Fibroblast of skin of abdomen (primary cell): Measurements from ENCODE around the gene OR10A4. TPM values are rescaled to one million over a fixed set of nuclear protein-coding genes. Genes with fewer than 3 reads are reported as not detected.
A peak's percentile ranks its signal among the peaks of the same experiment; 100 is the strongest.
"Not testable (repeated sequence)": the region's sequence is repeated elsewhere in the genome, so short reads cannot be mapped to it uniquely, and the experiment has no call there.

Source experiments
- DNase-seq: peaks from one replicate; pipeline ENCODE4 v3.0.0-alpha.2; 2013
- polyA plus RNA-seq, 2 experiments: library from polyadenylated mRNA; unstranded; fragments of 120-200 nt; gene quantifications; one replicate each; pipeline ENCODE4 v1.2.1, GENCODE V29; 2013; ENCODE audit not compliant: insufficient read length in 2 of 2

Gene OR10A4, protein sequence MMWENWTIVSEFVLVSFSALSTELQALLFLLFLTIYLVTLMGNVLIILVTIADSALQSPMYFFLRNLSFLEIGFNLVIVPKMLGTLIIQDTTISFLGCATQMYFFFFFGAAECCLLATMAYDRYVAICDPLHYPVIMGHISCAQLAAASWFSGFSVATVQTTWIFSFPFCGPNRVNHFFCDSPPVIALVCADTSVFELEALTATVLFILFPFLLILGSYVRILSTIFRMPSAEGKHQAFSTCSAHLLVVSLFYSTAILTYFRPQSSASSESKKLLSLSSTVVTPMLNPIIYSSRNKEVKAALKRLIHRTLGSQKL
- not detected for polyA plus RNA-seq (2013, experiment 1 of 2; ENCODE audit: insufficient read length)
- not detected for polyA plus RNA-seq (2013, experiment 2 of 2; ENCODE audit: insufficient read length)

DNA sequence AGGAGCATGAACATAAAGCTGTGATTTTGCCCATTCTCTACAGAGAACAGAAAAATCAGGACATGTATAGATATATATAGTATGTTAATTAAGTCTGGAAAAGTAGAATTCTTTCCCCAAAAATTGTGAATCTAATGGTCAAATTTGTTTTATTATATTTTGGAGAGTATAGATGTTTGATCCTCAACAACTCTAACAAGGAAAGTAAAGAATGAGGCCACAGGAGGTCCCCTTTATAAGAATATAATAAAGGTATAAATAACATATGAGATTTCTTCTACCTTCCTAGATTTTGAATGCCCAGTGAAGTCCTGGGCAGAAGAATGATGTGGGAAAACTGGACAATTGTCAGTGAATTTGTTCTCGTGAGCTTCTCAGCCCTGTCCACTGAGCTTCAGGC is at the start of gene OR10A4:
OR10A4 (plus strand) TSS at position 301 of the 400 bp plus-strand sequence; CDS start at position 324, 23 bp downstream.
- no peak for DNase-seq

DNA sequence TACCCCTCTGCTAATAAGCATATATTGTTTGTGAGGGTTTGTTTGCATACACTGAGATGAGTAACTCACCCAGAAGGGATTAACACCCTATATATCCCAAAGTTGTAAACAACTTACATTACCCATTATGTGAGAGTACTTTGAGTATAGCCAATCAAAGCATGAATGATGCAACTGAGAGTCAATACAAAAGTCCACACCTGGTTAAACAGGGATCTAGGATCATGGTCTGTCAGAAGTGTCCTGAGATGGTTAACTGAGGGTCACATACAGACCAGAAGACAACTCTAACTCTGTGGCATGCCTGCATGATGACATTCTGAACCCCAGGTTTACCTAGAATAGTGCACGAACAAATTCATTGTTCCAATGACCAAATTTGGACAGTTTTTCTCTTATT is 48.3 kb upstream of the OR10A4 start:
- no peak for DNase-seq

DNA sequence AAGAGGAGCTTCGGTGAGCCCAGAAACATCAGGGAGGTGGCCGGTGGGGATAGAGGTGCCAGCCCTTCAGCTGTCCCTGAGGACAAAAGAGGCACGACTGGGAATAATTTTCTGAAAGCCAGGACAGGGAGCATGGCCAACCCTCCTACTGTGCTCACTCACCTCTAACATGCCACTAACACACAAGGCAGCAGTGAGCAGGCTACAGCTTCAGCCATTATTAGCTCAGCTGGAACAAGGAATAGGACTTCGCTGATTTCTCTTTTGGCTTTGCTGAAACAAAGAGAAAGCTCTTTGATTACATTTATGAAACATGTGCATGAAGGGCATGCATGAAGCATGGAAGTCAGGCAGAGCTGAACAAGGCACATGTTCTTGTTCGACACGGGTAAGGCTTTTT is 43.1 kb upstream of the OR10A4 start:
- DNase-seq: no peak

DNA sequence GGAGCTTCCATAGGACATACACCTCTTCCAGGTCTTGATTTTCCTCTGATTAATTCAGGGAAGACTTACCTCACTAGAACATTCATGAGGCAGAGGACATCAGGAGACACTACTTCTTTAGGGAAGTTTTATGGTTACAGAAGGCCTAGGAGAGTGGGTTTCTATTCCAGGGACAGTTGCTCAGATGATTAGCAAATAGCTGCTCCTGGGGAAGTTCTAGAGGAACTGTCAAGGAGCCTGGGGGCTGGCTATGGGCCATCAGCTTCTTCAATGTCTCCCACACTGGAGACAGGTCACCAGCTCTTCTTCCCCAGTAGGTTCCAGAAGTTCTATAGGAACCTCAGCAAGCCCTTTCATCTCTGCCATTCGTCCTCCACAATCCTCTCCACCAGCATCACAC is 42.4 kb upstream of the OR10A4 start:
- DNase-seq: no peak

DNA sequence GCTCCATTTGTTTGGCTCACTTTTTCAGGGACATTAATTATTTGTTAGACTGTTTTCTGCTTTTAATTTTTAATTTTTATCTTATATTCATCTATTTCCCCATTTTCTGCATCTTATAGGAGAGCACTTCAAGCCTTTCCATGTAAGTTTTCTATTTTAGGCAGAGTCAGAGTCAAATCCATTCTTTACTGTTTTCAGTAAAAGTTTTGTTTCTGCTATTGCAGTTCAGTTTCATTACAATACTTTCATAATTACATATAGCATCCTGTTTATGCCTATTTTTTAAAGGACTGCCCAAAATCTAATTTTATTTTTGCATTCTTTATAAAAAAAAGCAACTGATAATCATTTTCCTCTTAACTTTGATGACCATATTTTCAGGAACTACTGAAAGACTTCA is 34.7 kb upstream of the OR10A4 start:
- DNase-seq: no peak

DNA sequence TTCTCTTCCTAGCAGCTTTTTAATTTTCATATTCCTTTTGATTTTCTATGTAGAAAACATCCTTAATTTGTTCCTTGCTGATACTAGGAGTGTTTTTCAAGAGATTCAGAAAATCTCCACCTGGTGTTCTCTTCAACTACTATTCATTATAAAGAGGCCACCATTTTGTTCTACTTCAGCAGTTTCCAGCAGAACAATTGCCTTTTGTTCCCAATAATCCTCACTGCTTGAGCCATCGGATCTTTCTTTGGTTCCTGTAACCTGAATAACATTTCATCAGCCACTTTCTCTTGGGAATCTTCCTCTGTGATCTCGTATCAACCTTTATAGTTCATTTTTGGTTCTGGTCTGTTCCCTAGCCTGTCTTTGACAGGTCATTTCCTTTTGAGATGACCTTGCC is 32.8 kb upstream of the OR10A4 start:
- no peak for DNase-seq

DNA sequence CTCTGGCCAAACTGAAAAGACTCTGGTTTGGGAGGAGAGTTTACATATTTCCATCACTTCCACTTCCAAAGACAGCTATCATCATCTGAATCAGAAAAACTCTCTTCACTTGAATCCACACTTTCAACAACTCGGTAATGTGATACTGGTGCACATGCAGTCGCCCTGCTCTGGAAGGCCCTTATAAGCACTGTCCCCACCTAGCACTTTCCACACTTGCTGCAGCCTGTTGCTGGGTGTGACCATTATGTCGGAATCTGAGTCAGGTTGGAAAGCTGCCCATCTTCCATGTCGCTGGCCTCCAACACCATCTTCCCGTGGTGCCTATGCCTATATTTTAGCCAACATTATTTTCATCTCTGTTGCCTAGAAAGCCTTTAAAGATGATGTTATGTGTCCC is 32.1 kb upstream of the OR10A4 start:
- no peak for DNase-seq

DNA sequence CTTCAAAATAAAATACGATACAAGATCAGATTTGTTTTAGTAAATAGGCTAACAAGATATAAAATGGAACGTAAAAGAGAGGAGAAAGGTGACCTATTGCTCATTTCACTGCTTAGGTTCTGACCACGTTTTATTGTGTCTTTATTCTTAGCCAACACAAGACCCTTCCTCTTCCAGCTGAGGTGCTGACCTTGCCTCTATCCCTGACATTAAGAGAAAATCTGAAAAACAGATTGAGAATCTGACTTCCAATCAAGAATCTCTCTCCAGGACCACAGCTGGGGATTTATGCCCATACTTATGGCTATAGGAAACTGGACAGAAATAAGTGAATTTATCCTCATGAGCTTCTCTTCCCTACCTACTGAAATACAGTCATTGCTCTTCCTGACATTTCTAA is 31.0 kb upstream of the OR10A4 start, which contains the start of gene OR10A5:
OR10A5 (plus strand) TSS at position 301 of the 400 bp plus-strand sequence; CDS start at position 301, 0 bp downstream.
- DNase-seq: no peak

DNA sequence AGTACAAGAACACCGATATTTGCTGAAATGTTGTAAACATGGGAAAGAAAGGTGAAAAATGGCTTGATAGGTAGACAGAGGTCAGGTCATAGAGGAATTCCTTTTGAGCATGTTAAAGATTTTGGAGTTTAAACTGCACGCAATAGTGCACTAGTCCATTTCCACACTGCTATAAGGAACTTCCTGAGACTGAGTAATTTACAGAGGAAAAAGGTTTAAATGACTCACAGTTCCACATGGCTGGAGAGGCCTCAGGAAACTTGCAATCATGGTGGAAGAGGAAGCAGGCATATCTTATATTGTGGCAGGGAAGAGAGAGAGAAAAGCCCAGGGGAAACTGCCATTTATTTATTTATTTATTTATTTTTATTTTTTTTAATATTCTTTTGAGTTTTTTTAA is 25.9 kb upstream of the OR10A4 start:
- DNase-seq: no peak

DNA sequence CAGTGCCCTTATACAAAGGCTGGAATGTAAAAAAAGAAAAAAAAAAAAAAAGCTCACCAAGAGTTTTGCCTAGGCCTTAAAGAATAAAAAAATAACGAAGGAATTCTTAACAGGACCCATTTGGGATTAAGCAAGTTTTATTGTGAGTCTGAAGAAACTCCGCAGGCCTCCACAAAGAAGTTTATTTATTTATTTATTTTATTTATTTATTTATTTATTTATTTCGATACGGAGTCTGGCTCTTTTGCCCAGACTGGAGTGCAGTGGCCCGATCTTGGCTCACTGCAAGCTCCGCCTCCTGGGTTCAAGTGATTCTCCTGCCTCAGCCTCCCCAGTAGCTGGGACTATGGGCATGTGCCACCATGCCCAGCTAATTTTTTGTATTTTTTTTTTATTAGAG is 21.6 kb upstream of the OR10A4 start:
- not testable (repeated sequence) for DNase-seq

DNA sequence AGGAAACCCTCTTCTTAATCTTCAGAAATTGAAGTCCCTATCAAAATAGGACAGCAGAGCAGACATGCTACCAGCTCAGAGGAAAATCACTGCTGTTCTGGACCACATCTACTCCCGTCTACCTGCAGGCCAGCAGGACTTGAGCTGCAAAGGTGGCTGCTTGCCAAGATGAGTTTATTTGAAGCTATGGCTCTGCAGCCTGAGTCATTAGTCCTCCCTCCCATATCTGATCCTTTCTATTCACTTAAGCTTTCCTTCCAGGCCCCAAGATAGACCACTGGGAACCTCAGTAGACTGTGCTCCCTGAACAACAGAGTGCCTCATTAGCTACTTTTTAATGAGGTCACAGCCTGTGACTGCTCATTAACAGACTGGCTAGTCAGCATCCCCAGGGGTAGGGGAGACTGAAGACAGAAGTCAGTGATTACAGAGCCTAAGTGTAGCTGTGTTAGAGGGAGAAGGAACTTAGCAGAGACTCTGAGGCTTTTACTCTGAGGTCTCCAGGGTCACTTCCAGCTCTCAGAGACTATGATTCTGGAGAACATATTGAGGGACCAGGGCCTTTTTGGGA is 20.4 kb upstream of the OR10A4 start:
- DNase-seq: peak; percentile 15

DNA sequence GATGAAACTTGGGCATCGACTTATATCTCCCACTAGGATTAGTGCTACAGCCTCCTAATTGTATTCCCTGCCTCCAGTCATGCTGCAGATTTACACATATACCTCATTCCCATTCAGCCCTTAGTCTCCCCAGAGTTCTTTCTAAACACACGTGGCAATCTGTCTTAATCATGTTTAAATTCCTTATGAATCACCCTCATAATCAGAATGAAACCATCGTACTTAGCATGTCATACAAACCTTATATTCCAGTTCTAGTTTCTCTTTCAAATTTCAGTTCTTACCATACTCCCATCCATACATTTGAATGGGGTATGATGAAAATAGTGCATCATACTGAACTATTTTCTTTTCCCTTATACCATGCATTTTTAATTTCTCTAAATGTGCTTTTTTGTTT is 19.6 kb upstream of the OR10A4 start:
- no peak for DNase-seq

DNA sequence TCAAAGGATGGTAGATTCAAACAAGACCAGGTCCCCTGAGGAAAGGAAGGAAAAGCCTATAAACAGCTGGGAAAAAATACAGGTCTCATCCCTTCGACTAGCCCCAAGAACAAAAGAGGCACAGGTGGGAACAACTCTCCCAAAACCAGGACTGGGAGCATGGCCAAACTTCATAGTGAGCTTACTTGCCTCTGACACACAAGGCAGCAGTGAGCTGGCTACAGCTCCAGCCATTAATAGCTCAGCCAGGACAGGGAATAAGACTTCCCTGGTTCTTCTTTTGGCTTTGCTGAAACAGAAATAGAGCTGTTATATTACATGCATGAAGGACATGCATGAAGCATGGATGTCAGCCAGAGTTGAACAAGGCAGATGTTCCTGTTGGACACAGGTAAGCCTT is 13.5 kb upstream of the OR10A4 start, which contains the start of gene OR10A2:
OR10A2 (plus strand) TSS at position 97 of the 400 bp plus-strand sequence. CDS start 6,698 bp downstream, outside the sequence.
- no peak for DNase-seq

DNA sequence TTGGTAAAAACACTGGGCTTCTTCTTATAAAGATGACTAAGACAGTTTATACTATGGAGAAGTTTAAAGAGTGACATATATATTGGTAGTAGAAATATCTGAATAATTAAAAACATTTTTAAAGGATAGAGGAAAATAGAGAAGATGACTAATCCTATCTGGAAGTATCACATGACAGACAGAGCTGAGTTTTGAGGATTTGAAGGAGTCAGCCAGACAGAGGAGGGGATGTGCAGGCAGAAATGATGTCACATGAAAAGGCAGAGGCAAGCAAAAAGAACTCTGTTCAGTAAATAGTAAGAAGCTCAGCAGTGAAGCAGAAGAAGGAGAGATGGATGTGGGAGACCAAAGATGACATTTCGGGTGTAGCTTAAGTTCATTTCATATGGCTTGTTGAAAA is 12.0 kb upstream of the OR10A4 start:
- DNase-seq: peak; percentile 29

DNA sequence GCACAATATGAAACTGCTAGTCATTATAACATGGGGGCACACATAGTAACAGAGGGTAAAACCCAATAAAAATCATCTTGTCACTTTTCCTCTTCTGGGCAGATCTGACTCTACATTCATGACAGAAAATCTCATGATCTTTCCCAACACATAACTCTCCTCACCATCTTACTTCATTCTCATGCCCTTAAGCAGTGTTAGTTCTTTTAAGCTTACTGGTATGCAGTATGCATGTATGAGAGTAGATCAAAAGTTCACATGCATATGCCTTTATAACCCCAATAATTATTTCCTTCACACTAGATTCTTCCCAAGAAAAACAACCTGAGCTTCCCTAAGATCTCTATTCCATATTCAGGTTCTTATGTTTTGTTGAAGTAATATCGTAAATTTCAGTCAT is 5.1 kb upstream of the OR10A4 start:
- DNase-seq: no peak

DNA sequence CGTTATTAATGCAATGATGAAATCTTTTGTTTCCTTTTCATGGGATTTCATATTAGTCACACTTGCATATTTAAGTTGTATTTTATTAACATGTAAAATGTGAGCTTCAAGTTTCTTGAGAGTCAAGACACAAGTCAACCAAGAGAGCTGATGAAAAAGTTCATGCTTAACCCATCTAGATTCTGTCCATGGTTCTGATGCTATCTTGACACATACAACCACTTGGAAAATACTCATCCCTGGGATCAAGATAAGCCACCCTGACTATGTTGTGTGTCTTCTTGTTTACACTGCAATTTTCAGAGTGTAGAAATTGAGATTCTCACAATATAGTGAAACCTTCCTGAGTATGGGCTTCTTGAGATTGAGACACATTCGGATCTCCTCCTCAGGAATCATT is 664 bp upstream of the OR10A4 start:
- DNase-seq: no peak

DNA sequence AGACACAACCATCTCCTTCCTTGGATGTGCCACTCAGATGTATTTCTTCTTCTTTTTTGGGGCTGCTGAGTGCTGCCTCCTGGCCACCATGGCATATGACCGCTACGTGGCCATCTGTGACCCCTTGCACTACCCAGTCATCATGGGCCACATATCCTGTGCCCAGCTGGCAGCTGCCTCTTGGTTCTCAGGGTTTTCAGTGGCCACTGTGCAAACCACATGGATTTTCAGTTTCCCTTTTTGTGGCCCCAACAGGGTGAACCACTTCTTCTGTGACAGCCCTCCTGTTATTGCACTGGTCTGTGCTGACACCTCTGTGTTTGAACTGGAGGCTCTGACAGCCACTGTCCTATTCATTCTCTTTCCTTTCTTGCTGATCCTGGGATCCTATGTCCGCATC is 489 bp downstream of the OR10A4 start:
- no peak for DNase-seq

DNA sequence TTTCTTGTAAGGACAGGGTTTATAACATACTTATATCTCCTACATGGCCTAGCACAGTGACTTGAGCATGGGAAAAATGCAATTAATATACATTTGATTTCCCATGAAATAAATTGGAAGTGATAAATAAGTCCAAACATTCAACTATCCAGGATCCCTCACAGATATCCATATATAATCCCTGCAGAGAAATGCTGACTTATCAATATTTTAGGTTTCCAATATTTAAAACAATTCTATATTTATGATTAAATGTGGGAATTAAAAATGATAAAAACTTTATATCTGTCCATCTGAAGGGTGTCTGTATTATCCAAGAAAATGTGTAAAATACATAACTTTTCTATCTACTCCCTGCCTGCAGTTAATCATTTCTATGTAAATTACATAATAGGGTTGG is 6.3 kb downstream of the OR10A4 start:
- DNase-seq: no peak

DNA sequence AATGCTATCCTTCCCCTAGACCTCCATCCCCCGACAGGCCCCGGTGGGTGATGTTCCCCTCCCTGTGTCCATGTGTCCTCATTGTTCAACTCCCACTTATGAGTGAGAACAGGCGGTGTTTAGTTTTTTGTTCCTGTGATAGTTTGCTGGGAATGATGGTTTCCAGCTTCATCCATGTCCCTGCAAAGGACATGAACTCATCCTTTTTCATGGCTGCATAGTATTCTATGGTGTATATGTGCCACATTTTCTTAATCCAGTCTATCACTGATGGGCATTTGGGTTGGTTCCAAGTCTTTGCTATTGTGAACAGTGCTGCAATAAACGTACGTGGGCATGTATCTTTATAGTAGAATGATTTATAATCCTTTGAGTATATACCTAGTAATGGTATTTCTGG is 11.3 kb downstream of the OR10A4 start:
- not testable (repeated sequence) for DNase-seq

DNA sequence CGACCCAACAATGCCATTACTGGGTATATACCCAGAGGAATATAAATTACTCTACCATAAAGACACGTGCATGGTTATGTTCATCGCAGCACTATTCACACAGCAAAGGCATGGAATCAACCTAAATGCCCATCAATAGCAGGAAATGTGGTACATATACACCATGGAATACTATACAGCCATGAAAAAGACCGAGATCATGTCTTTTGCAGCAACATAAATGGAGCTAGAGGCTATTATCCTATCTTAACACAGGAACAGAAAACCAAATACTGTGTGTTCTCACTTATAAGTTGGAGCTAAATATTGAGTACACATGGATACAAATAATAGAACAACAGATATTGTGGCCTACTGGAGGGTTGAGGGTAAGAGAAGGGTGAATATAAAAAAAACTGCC is 12.4 kb downstream of the OR10A4 start:
- no peak for DNase-seq

DNA sequence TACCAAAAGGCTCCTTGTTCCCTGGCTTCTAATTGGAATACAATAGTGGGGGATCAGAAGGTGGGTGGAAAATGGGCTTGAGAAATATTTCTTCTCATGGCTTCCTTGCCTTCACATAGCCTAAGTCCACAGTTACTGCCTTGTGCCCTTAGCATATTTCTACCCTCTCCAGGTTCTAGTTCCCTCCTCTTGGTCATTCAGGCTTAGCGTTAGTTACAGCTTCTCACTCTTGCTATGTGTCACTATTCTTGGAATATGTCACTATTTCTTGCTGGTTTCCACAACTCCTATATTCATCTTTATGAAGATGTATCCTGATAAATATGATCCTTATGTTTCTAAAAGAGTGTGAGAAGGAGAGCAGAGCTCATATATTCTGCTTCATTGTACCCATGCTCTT is 13.4 kb downstream of the OR10A4 start:
- no peak for DNase-seq

DNA sequence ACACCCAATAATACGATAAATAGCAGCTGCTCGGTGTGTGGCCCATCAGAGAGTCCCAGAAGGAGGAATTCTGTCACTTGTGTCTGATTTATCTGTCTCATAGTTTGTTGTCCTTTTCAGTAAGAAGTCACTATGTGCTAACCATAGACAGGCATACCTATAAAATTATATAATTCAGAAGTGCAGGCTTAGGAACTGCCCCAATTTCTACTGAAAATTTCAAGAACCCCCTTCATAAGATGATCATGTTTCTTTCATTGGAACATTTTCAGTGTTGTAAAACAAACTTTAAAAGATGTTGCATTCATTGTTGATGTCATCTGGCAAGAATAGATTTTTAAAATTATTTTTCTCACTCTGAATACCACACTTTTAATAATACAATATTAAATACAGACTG is 16.0 kb downstream of the OR10A4 start, which contains the start of gene OR2D2:
OR2D2 (minus strand) TSS at position 101 of the 400 bp plus-strand sequence; CDS start at position 101, 0 bp downstream.
- DNase-seq: no peak

DNA sequence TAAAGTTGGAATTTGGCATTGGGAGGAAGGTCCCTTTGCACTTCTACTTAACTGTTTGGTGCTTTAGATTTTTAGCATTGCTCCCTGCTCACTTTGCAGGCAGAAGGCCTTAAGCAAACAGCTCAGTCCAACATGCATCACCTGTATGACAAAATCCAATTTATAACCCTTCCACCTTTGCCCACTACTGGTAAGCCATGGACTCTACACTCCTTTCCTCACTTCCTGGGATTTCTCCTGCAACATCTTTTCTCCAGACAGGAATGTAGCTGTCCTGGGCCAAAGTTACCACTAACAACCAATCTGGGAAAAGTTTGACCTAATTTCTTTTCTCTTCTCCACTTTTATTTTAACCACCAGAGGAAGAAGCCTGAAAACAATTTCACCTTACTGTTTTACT is 17.7 kb downstream of the OR10A4 start:
- no peak for DNase-seq

DNA sequence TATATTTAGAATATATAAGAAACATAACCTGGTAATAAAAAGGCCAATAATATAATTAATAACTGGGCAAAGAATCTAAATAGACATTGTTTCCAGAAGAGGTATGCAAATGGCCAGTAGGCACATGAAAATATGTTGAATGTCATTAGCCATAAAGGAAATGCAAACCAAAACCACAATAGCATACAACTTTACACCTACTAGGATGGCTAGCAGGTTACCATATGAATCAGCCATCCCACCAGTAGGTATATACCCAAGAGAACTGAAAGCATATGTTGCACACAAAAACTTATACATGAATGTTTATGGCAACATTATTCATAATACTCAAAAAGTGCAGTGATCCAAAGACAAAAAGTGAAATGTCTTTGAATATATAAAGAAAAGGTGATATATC is 18.6 kb downstream of the OR10A4 start:
- DNase-seq: no peak
